DOHH2 (cell line): ENCODE measurements around the gene ABHD14A.

Experiments
- H3F3A ChIP-seq: fragments of 200-600 bp; sonication (generic), shearing (Covaris generic); 2 replicates; pipeline ENCODE4 v1.6.0; 2016; ENCODE audit warnings: antibody characterized with exemption, mild to moderate bottlenecking; ENCODE audit not compliant: control insufficient read depth, insufficient read depth
- H3K27ac ChIP-seq: fragments of 200-600 bp; sonication (generic); 2 replicates; pipeline ENCODE4 v1.5.1; 2014; ENCODE audit warnings: low read depth, mild to moderate bottlenecking, low read length, moderate library complexity
- H3K27me3 ChIP-seq: fragments of 200-600 bp; sonication (generic); 2 replicates; pipeline ENCODE4 v1.6.1; 2014; ENCODE audit warnings: mild to moderate bottlenecking, low read length, mixed read lengths; ENCODE audit not compliant: control insufficient read depth
- H3K36me3 ChIP-seq: fragments of 200-600 bp; sonication (generic); 2 replicates; pipeline ENCODE4 v1.6.1; 2014; ENCODE audit warnings: mild to moderate bottlenecking, low read length, moderate library complexity, mixed read lengths; ENCODE audit not compliant: control insufficient read depth
- H3K4me1 ChIP-seq: fragments of 200-600 bp; sonication (generic); 2 replicates; pipeline ENCODE4 v1.6.1; 2014; ENCODE audit warnings: mild to moderate bottlenecking, low read length, mixed read lengths; ENCODE audit not compliant: control insufficient read depth
- H3K4me2 ChIP-seq: fragments of 200-600 bp; sonication (generic); 2 replicates; pipeline ENCODE4 v1.6.0; 2014; ENCODE audit warnings: mild to moderate bottlenecking, low read length, moderate library complexity
- H3K4me3 ChIP-seq: fragments of 200-600 bp; sonication (generic); 2 replicates; pipeline ENCODE4 v1.5.1; 2014; ENCODE audit warnings: mild to moderate bottlenecking, low read length, mixed read lengths
- H3K79me2 ChIP-seq: fragments of 200-600 bp; sonication (generic); 2 replicates; pipeline ENCODE4 v1.6.1; 2014; ENCODE audit warnings: mild to moderate bottlenecking, low read length, mixed read lengths; ENCODE audit not compliant: control insufficient read depth
- H3K9me2 ChIP-seq: fragments of 200-600 bp; sonication (generic); replicated peaks from 2 replicates; pipeline ENCODE4 v1.6.1; 2014; ENCODE audit warnings: mild to moderate bottlenecking, low read length, mixed read lengths; ENCODE audit not compliant: control insufficient read depth
- H3K9me3 ChIP-seq: fragments of 200-600 bp; sonication (generic); 2 replicates; pipeline ENCODE4 v1.6.1; 2014; ENCODE audit warnings: antibody characterized with exemption, low read length, mixed read lengths; ENCODE audit not compliant: control insufficient read depth, insufficient read depth
- H4K20me1 ChIP-seq: fragments of 200-600 bp; sonication (generic); 2 replicates; pipeline ENCODE4 v1.6.0; 2014; ENCODE audit warnings: low read depth, mild to moderate bottlenecking, antibody characterized with exemption, low read length, moderate library complexity; ENCODE audit not compliant: control insufficient read depth, insufficient read depth
- CTCF ChIP-seq: fragments of 200-600 bp; sonication (generic); IDR thresholded peaks from one replicate; pipeline ENCODE4 v1.5.1; 2014; ENCODE audit warnings: antibody characterized with exemption, mild to moderate bottlenecking, low read depth, low read length; ENCODE audit not compliant: poor library complexity, severe bottlenecking
- EZH2phosphoT487 ChIP-seq: fragments of 200-600 bp; sonication (generic); IDR thresholded peaks from 2 replicates; pipeline ENCODE4 v1.6.1; 2017; ENCODE audit warnings: borderline replicate concordance, mild to moderate bottlenecking, antibody characterized with exemption, low read length, moderate library complexity, mixed read lengths

ABHD14A gene

GRCh38 chr3:52025453-52025852, 50.6 kb downstream of the ABHD14A start:
- H3K9me2 ChIP-seq: no peaks in the 10 kb centered on the region
- TF ChIP-seq CTCF: no peak
- TF ChIP-seq EZH2phosphoT487: no peak
- no peak overlapping the region for H3K4me2 ChIP-seq
- peaks cover 21% of the 10 kb centered on the region for H3K4me1 ChIP-seq
- no peaks in the 10 kb centered on the region for H3F3A ChIP-seq
- no peaks in the 10 kb centered on the region for H3K36me3 ChIP-seq
- H3K9me3 ChIP-seq: no peaks in the 10 kb centered on the region
- H3K79me2 ChIP-seq: no peaks in the 10 kb centered on the region
- H3K4me3 ChIP-seq: no peak overlapping the region
- no peak overlapping the region for H3K27ac ChIP-seq
- H3K27me3 ChIP-seq: no peaks in the 10 kb centered on the region
- no peaks in the 10 kb centered on the region for H4K20me1 ChIP-seq

GRCh38 chr3:52026041-52026440, 51.2 kb downstream of the ABHD14A start:
- no peaks in the 10 kb centered on the region for H4K20me1 ChIP-seq
- H3K9me3 ChIP-seq: no peaks in the 10 kb centered on the region
- H3K36me3 ChIP-seq: no peaks in the 10 kb centered on the region
- no peak overlapping the region for H3K4me2 ChIP-seq
- TF ChIP-seq CTCF (no peak), EZH2phosphoT487 (no peak)
- no peak overlapping the region for H3K4me3 ChIP-seq
- H3F3A ChIP-seq: no peaks in the 10 kb centered on the region
- no peaks in the 10 kb centered on the region for H3K27me3 ChIP-seq
- no peaks in the 10 kb centered on the region for H3K79me2 ChIP-seq
- H3K4me1 ChIP-seq: peaks cover 21% of the 10 kb centered on the region
- no peaks in the 10 kb centered on the region for H3K9me2 ChIP-seq
- H3K27ac ChIP-seq: no peak overlapping the region

- Histone ChIP-seq H3K4me2 (no peak overlapping the region), H3K4me1 (peaks cover 10% of the 10 kb centered on the region), H3K27ac (no peak overlapping the region)
Observed at GRCh38 chr3:52028572-52028971, 53.7 kb downstream of the ABHD14A start.

More at GRCh38 chr3:52028572-52028971, 53.7 kb downstream of the ABHD14A start:
- H3K27me3 ChIP-seq: no peaks in the 10 kb centered on the region
- no peaks in the 10 kb centered on the region for H3K9me3 ChIP-seq
- no peaks in the 10 kb centered on the region for H4K20me1 ChIP-seq
- no peak overlapping the region for H3K4me3 ChIP-seq
- no peaks in the 10 kb centered on the region for H3K9me2 ChIP-seq
- no peaks in the 10 kb centered on the region for H3F3A ChIP-seq
- no peaks in the 10 kb centered on the region for H3K36me3 ChIP-seq
- H3K79me2 ChIP-seq: no peaks in the 10 kb centered on the region
- no peak for TF ChIP-seq CTCF
- no peak for TF ChIP-seq EZH2phosphoT487
